GM21390 (cell line): ENCODE data around the gene ZFYVE9.
"Not testable (repeated sequence)": the region's sequence is repeated elsewhere in the genome, so short reads cannot be mapped to it uniquely, and the experiment has no call there.

ENCODE experiments used
- ATAC-seq: cut with Tn5 transposase; IDR thresholded peaks from one replicate; pipeline ENCODE4 v1.9.1; 2021; ENCODE audit not compliant: unreplicated experiment

The ZFYVE9 gene

GRCh38 chr1:52367272-52367671, 225.4 kb downstream of the ZFYVE9 start:
- ATAC-seq: no peak

- no peak for ATAC-seq
Measured at GRCh38 chr1:52368383-52369172, 226.7 kb downstream of the ZFYVE9 start.

- ATAC-seq: not testable (repeated sequence)
Measured at GRCh38 chr1:52369851-52370250, 228.0 kb downstream of the ZFYVE9 start.

- ATAC-seq: no peak
Measured at GRCh38 chr1:52385376-52385775, 243.5 kb downstream of the ZFYVE9 start.

GRCh38 chr1:52386458-52386857, 244.6 kb downstream of the ZFYVE9 start:
- no peak for ATAC-seq

- ATAC-seq: no peak
Measured at GRCh38 chr1:52393174-52393573, 251.3 kb downstream of the ZFYVE9 start.
